WI38 (cell line): Measurements from ENCODE around the gene NOP56.

ENCODE experiments used
- H3K4me3 ChIP-seq: 2 replicates; pipeline ENCODE4 v1.5.1; 2011; ENCODE audit warnings: low read depth, mild to moderate bottlenecking, control low read depth, low read length
- TF ChIP-seq, protein P1 (sequence below): IDR thresholded peaks from 2 replicates; pipeline ENCODE4 v1.5.1; 2012; ENCODE audit warnings: low read depth, mild to moderate bottlenecking, control low read depth, low read length

The NOP56 gene

DNA sequence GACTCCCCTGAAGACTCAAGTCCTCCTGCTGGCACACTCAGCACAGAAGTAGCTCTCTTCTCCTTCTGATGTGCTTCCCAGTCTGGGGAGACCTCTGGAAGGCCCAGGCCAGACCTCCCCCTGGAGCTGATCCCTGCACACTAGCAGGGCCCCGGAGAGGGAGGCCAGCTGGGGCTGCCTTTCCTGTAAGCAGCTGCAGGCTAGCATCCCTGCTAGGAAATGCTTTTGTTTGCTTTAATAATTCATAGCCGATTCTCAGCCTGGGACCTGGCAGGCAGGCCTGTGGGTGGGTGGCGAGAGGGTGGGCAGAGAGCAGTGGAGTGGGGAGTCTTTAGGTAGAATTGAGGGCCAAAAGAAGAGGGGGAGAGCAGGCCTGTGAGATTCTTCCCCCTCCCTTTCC, 45.3 kb downstream of the NOP56 start:
- H3K4me3 ChIP-seq: no peak overlapping the region
- TF ChIP-seq, protein P1, sequence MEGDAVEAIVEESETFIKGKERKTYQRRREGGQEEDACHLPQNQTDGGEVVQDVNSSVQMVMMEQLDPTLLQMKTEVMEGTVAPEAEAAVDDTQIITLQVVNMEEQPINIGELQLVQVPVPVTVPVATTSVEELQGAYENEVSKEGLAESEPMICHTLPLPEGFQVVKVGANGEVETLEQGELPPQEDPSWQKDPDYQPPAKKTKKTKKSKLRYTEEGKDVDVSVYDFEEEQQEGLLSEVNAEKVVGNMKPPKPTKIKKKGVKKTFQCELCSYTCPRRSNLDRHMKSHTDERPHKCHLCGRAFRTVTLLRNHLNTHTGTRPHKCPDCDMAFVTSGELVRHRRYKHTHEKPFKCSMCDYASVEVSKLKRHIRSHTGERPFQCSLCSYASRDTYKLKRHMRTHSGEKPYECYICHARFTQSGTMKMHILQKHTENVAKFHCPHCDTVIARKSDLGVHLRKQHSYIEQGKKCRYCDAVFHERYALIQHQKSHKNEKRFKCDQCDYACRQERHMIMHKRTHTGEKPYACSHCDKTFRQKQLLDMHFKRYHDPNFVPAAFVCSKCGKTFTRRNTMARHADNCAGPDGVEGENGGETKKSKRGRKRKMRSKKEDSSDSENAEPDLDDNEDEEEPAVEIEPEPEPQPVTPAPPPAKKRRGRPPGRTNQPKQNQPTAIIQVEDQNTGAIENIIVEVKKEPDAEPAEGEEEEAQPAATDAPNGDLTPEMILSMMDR: no peak

- TF ChIP-seq, protein P1: no peak
- no peak overlapping the region for H3K4me3 ChIP-seq
Measured at GRCh38 chr20:2698186-2698817, 45.9 kb downstream of the NOP56 start.

DNA sequence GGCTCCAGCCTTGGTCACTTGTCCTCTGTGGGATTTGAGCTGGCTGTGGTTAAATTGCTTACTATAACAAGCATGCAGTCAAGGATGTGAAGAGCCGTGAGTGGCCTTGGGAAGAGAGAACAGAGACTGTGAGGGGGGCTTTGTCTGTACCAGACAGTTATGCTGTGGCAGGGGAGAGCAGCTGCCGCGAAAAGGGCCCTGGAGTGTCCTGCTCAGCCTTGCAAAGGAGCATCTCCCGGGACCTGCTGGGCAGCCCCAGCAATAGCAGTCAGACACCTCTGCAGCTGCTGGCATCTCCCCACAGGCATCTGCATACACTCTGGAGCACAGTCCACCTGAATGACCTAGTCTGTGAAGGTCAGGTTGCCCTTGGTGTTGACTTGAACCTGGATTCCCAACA, 46.5 kb downstream of the NOP56 start:
- TF ChIP-seq, protein P1: no peak

GRCh38 chr20:2699775-2700413, 47.5 kb downstream of the NOP56 start:
- TF ChIP-seq, protein P1: no peak
- no peak overlapping the region for H3K4me3 ChIP-seq

More for the DNA sequence above, 46.5 kb downstream of the NOP56 start:
- H3K4me3 ChIP-seq: no peak overlapping the region

GRCh38 chr20:2700913-2701620, 48.6 kb downstream of the NOP56 start:
- TF ChIP-seq, protein P1: no peak

GRCh38 chr20:2701671-2702081, 49.2 kb downstream of the NOP56 start:
- TF ChIP-seq, protein P1: no peak

More at GRCh38 chr20:2700913-2701620, 48.6 kb downstream of the NOP56 start:
- H3K4me3 ChIP-seq: no peak overlapping the region

More at GRCh38 chr20:2701671-2702081, 49.2 kb downstream of the NOP56 start:
- H3K4me3 ChIP-seq: no peak overlapping the region
